Neural progenitor cell (in vitro differentiated cells): ENCODE data around the gene CD300LB. TPM values are rescaled to one million over a fixed set of nuclear protein-coding genes. Genes with fewer than 3 reads are reported as not detected.

Source experiments
- DNase-seq: peaks from one replicate; pipeline ENCODE4 v3.0.0-alpha.2; 2016; ENCODE audit warnings: low spot score
- H2AFZ ChIP-seq: fragments of 200-600 bp; sonication (generic); replicated peaks from 2 replicates; pipeline ENCODE4 v1.6.1; 2016; ENCODE audit warnings: antibody characterized with exemption
- H3F3A ChIP-seq: fragments of 200-600 bp; sonication (generic); 2 replicates; pipeline ENCODE4 v1.6.1; 2016; ENCODE audit warnings: antibody characterized with exemption, low read depth
- H3K27ac ChIP-seq: fragments of 200-600 bp; sonication (generic); 2 replicates; pipeline ENCODE4 v1.5.1; 2016; ENCODE audit warnings: mild to moderate bottlenecking
- H3K27me3 ChIP-seq: fragments of 200-600 bp; sonication (generic); 2 replicates; pipeline ENCODE4 v1.6.1; 2016; ENCODE audit warnings: mild to moderate bottlenecking, moderate library complexity
- H3K36me3 ChIP-seq: fragments of 200-600 bp; sonication (generic); 2 replicates; pipeline ENCODE4 v1.5.1; 2016
- H3K4me1 ChIP-seq: fragments of 200-600 bp; sonication (generic); 2 replicates; pipeline ENCODE4 v1.6.1; 2016; ENCODE audit warnings: mixed run types
- H3K4me2 ChIP-seq: fragments of 200-600 bp; sonication (generic); 2 replicates; pipeline ENCODE4 v1.6.1; 2016
- H3K4me3 ChIP-seq: fragments of 200-600 bp; sonication (generic); 2 replicates; pipeline ENCODE4 v1.5.1; 2016
- H3K79me2 ChIP-seq: fragments of 200-600 bp; sonication (generic); 2 replicates; pipeline ENCODE4 v1.6.1; 2016; ENCODE audit warnings: low read depth
- H3K9ac ChIP-seq: fragments of 200-600 bp; sonication (generic); 2 replicates; pipeline ENCODE4 v1.6.1; 2016
- H3K9me3 ChIP-seq: fragments of 200-600 bp; sonication (generic); 2 replicates; pipeline ENCODE4 v1.5.1; 2016; ENCODE audit warnings: low read depth
- H4K20me1 ChIP-seq: fragments of 200-600 bp; sonication (generic); 2 replicates; pipeline ENCODE4 v1.6.1; 2016; ENCODE audit warnings: low read depth
- H3K27ac Mint-ChIP-seq: 3 replicates; pipeline ENCODE4 v1.8.0; 2021; ENCODE audit warnings: mixed read lengths
- H3K27me3 Mint-ChIP-seq: 2 replicates; pipeline ENCODE4 v1.8.0; 2022; ENCODE audit warnings: low read depth, mild to moderate bottlenecking, inconsistent platforms, moderate library complexity, mixed read lengths; ENCODE audit not compliant: insufficient read depth
- H3K36me3 Mint-ChIP-seq: 3 replicates; pipeline ENCODE4 v1.8.0; 2021; ENCODE audit warnings: mixed read lengths
- H3K4me1 Mint-ChIP-seq: 3 replicates; pipeline ENCODE4 v1.8.0; 2021; ENCODE audit warnings: mixed read lengths
- H3K4me3 Mint-ChIP-seq: 3 replicates; pipeline ENCODE4 v1.8.0; 2021; ENCODE audit warnings: mild to moderate bottlenecking, moderate library complexity, mixed read lengths
- H3K9me3 Mint-ChIP-seq: 3 replicates; pipeline ENCODE4 v1.8.0; 2020; ENCODE audit warnings: mixed read lengths
- CTCF ChIP-seq: fragments of 200-600 bp; sonication (generic); IDR thresholded peaks from 2 replicates; pipeline ENCODE4 v1.5.1; 2017; ENCODE audit warnings: antibody characterized with exemption, mild to moderate bottlenecking
- EZH2 ChIP-seq: fragments of 200-600 bp; sonication (generic); IDR thresholded peaks from 2 replicates; pipeline ENCODE4 v1.6.1; 2017; ENCODE audit warnings: antibody characterized with exemption, mild to moderate bottlenecking, moderate library complexity
- EZH2phosphoT487 ChIP-seq: fragments of 200-600 bp; sonication (generic); IDR thresholded peaks from 2 replicates; pipeline ENCODE4 v1.6.1; 2017; ENCODE audit warnings: antibody characterized with exemption
- total RNA-seq: library from RNA; depleted of rRNA; stranded (reverse); fragments of >200 nt; gene quantifications from 2 replicates; pipeline ENCODE4 v1.2.3, GENCODE V29; 2015; ENCODE audit warnings: low replicate concordance

The CD300LB gene
- total RNA-seq, 1 donor from 2014 or later = not detected

- H3K4me3 ChIP-seq = no peak overlapping the region
- no peaks in the 10 kb centered on the region for H4K20me1 ChIP-seq
- Mint-ChIP-seq H3K27me3 (peaks cover 14% of the 10 kb centered on the region), H3K9me3 (no peaks in the 10 kb centered on the region), H3K4me1 (no peaks in the 10 kb centered on the region), H3K27ac (no peak overlapping the region), H3K4me3 (no peak overlapping the region), H3K36me3 (no peaks in the 10 kb centered on the region)
- H3K9ac ChIP-seq = no peak overlapping the region
- H3K4me1 ChIP-seq = no peaks in the 10 kb centered on the region
- no peaks in the 10 kb centered on the region for H3K79me2 ChIP-seq
- H3K9me3 ChIP-seq = no peaks in the 10 kb centered on the region
- H3K4me2 ChIP-seq = no peak overlapping the region
- no peaks in the 10 kb centered on the region for H3F3A ChIP-seq
- no peak overlapping the region for H3K27ac ChIP-seq
- TF ChIP-seq CTCF (no peak), EZH2phosphoT487 (no peak), EZH2 (no peak)
- H2AFZ ChIP-seq = no peak overlapping the region
- H3K27me3 ChIP-seq = no peaks in the 10 kb centered on the region
- no peaks in the 10 kb centered on the region for H3K36me3 ChIP-seq
- DNase-seq = no peak
Observed at GRCh38 chr17:74565126-74565525, 33.9 kb upstream of the CD300LB start.

DNA sequence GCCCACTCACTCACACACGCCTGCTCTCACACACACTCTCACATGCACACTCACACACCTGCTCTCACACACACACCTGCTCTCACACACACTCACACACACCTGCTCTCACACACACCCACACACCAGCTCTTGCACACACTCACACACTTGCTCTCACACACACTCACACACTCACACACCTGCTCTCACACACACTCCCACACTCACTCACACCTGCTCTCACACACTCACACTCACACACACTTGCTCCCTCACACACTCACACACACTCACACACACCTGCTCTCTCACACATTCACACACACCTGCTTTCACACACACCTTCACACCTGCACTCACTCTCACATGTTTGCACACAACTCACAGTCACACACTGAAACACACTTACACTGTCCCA is 32.1 kb upstream of the CD300LB start:
- H3K27ac Mint-ChIP-seq = no peak overlapping the region
- H3K4me3 ChIP-seq = no peak overlapping the region
- H3F3A ChIP-seq = no peaks in the 10 kb centered on the region
- H2AFZ ChIP-seq = no peak overlapping the region
- H4K20me1 ChIP-seq = no peaks in the 10 kb centered on the region
- no peak overlapping the region for H3K9ac ChIP-seq
- no peaks in the 10 kb centered on the region for H3K9me3 ChIP-seq
- no peaks in the 10 kb centered on the region for H3K36me3 ChIP-seq
- no peaks in the 10 kb centered on the region for H3K27me3 ChIP-seq
- no peak overlapping the region for H3K27ac ChIP-seq
- no peak for DNase-seq
- peaks cover 16% of the 10 kb centered on the region for H3K27me3 Mint-ChIP-seq
- no peak overlapping the region for H3K4me2 ChIP-seq
- H3K79me2 ChIP-seq = no peaks in the 10 kb centered on the region
- no peaks in the 10 kb centered on the region for H3K4me1 Mint-ChIP-seq
- H3K4me3 Mint-ChIP-seq = no peak overlapping the region
- no peaks in the 10 kb centered on the region for H3K36me3 Mint-ChIP-seq
- peaks cover 4% of the 10 kb centered on the region for H3K9me3 Mint-ChIP-seq
- no peak for TF ChIP-seq EZH2phosphoT487
- TF ChIP-seq EZH2 = no peak
- TF ChIP-seq CTCF = no peak
- H3K4me1 ChIP-seq = no peaks in the 10 kb centered on the region

DNA sequence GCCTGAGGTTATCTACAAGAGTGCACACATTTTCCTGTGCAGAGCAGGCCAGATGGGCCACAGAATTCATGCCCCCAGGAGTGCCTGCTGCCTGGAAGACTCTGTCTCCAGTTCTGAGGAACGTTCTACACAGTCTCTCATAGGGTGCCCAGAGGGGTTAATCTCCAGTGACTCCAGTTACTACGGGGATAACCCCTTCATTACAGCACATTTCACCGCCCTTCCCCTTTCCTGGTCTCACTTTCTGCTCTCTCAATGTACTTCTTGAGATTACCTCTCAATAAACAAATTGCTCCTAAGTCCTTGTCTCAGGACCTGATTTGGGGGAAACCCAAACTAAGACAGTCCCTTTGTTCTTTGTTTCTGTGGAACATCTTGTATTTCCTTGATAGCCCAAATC is 30.3 kb upstream of the CD300LB start:
- no peaks in the 10 kb centered on the region for H3K36me3 ChIP-seq
- no peak overlapping the region for H3K27ac ChIP-seq
- no peaks in the 10 kb centered on the region for H3K36me3 Mint-ChIP-seq
- no peak overlapping the region for H3K27ac Mint-ChIP-seq
- no peak overlapping the region for H3K4me2 ChIP-seq
- H3K27me3 ChIP-seq = no peaks in the 10 kb centered on the region
- H3K4me3 Mint-ChIP-seq = no peak overlapping the region
- H3F3A ChIP-seq = no peaks in the 10 kb centered on the region
- TF ChIP-seq EZH2 = no peak
- TF ChIP-seq EZH2phosphoT487 = no peak
- TF ChIP-seq CTCF = no peak
- H3K9me3 ChIP-seq = no peaks in the 10 kb centered on the region
- no peaks in the 10 kb centered on the region for H4K20me1 ChIP-seq
- no peaks in the 10 kb centered on the region for H3K4me1 ChIP-seq
- no peak overlapping the region for H2AFZ ChIP-seq
- DNase-seq = no peak
- no peaks in the 10 kb centered on the region for H3K4me1 Mint-ChIP-seq
- H3K4me3 ChIP-seq = no peak overlapping the region
- peaks cover 8% of the 10 kb centered on the region for H3K9me3 Mint-ChIP-seq
- H3K27me3 Mint-ChIP-seq = peaks cover 11% of the 10 kb centered on the region
- H3K79me2 ChIP-seq = no peaks in the 10 kb centered on the region
- no peak overlapping the region for H3K9ac ChIP-seq
